SK-N-MC (cell line): ENCODE measurements around the gene PPM1B.
"Not testable (repeated sequence)": the region's sequence is repeated elsewhere in the genome, so short reads cannot be mapped to it uniquely, and the experiment has no call there.

Source experiments
- EZH2 ChIP-seq: fragments of 200-600 bp; sonication (generic); IDR thresholded peaks from one replicate; pipeline ENCODE4 v1.6.1; 2017; ENCODE audit warnings: antibody characterized with exemption
- POLR2AphosphoS5 ChIP-seq: IDR thresholded peaks from 2 replicates; pipeline ENCODE4 v1.6.1; 2012; ENCODE audit warnings: mild to moderate bottlenecking, low read depth, low read length, borderline replicate concordance

GRCh38 chr2:44207648-44208047 is 39.0 kb downstream of the PPM1B start:
- not testable (repeated sequence) for TF ChIP-seq POLR2AphosphoS5, EZH2
